Vagina (tissue), 2 donors: ENCODE measurements around the gene PSEN2.
"Not testable (repeated sequence)": the region's sequence is repeated elsewhere in the genome, so short reads cannot be mapped to it uniquely, and the experiment has no call there.

Source experiments
- CTCF ChIP-seq, 3 experiments: fragments of 450-650 bp in 2 of 3; fragments of 200-600 bp in 1 of 3; sonication (generic) in 1 of 3; IDR thresholded peaks; one replicate each; pipeline ENCODE4 v1.5.1; 2017 to 2019; ENCODE audit warnings: antibody characterized with exemption in 3 of 3, mild to moderate bottlenecking in 2 of 3, moderate library complexity in 2 of 3
- POLR2A ChIP-seq, 2 donors: fragments of 450-650 bp; IDR thresholded peaks; one replicate each; pipeline ENCODE4 v1.6.1; 2017; ENCODE audit warnings: antibody characterized with exemption in 2 of 2, mild to moderate bottlenecking in 2 of 2, moderate library complexity in 2 of 2
- POLR2AphosphoS5 ChIP-seq, 2 donors: sonication (generic); formaldehyde crosslinking; IDR thresholded peaks; one replicate each; pipeline ENCODE4 v1.9.0; 2017; ENCODE audit warnings: antibody characterized with exemption in 2 of 2, mild to moderate bottlenecking in 2 of 2, low read depth in 1 of 2; ENCODE audit not compliant: insufficient read depth in 1 of 2

GRCh38 chr1:226854548-226854947 is 15.9 kb upstream of the PSEN2 start:
- TF ChIP-seq CTCF (IDR thresholded peaks at IDR 0.05); POLR2A (IDR thresholded peaks at IDR 0.05); POLR2AphosphoS5 (IDR thresholded peaks at IDR 0.05; ENCODE audit: insufficient read depth in 1 of 2, low read depth in 1 of 2): not testable (repeated sequence)
